HT1080 (cell line): ENCODE data around the gene ZFP36L1. TPM values are rescaled to one million over a fixed set of nuclear protein-coding genes. Genes with fewer than 3 reads are reported as not detected.
A peak's percentile ranks its signal among the peaks of the same experiment; 100 is the strongest.

Source experiments
- DNase-seq: peaks from one replicate; pipeline ENCODE4 v3.0.0-alpha.2; 2015; ENCODE audit warnings: low read depth
- total RNA-seq: library from RNA; depleted of rRNA; stranded (reverse); fragments of >200 nt; shearing (Covaris generic); gene quantifications from 2 replicates; pipeline ENCODE4 v1.2.3, GENCODE V29; 2014

ZFP36L1 gene
- total RNA-seq, 1 experiment from 2014 or later, result 70.7 TPM

DNA sequence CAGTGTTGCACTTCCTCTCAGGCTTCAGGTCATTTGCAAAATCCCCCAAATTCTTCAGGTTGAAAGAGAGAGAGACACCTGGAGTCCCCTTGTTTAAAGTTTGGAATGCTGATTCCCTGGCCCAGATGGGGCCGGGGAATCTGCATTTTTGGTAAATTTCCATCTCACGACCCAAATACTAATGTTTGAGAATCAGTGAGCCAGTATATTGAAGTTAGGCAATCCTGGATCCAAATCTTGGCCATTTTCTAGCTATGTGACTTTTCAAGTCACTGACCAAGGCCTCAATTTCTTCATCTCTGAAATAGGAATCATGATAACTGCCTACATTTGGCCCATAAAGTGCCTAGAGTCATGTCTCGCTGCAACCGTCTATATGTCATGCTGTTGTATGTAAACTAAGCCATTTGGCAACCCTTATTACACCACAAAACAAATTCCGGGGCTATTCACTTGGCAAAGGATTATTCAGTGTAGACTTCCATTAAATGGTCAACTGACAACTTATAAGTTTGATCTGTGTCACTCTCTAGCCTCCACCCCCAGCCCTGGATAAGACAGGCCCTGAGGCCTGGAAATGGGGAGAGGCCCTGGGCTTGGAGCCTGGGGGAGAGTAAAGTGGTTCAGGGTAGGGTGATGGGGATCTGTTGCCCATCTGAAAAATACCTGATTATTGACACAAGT, 3.7 kb upstream of the ZFP36L1 start:
- DNase-seq, result no peak

- peak; percentile 67 for DNase-seq
Measured at GRCh38 chr14:68795597-68796417, 2.9 kb upstream of the ZFP36L1 start.

DNA sequence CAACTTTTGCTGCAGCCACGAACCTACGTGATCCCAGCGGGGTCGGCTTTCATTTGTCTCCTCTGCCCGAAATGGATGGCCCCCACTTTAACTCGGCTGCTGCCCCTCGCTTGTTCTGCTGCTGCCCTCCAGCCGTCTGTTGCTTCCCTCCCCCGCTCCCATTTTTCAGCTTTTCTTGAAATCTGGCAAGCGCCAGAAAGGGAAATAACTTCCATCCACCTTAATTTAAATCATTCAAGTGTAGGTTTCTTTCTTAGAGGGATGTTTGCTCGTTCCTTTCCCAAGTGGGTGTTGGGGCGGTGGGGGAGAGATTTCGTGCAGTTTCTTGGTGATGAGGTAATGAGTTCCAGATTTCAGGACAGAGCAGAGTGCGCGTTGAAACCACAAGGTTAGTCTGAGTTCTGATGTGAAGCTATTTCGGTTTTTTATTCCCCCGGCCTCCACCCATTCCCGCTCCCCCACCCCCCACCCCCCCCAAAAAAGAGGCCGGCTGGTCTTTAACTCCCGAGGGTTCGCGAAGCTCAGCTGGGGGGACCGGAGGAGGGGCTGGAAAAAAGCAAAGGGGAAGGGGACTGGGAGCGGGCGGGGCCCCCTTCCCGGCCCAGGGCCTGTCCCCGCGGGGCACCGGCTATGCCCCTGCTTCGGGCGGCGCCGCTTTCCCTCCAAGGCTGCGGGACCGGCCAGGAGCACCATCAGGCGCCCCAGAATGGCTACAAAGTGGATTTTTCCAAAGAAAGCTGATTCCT, 2.2 kb upstream of the ZFP36L1 start:
- peak; percentile 49 for DNase-seq

GRCh38 chr14:68794130-68794850, 1.4 kb upstream of the ZFP36L1 start:
- DNase-seq, result peak; percentile 67

DNA sequence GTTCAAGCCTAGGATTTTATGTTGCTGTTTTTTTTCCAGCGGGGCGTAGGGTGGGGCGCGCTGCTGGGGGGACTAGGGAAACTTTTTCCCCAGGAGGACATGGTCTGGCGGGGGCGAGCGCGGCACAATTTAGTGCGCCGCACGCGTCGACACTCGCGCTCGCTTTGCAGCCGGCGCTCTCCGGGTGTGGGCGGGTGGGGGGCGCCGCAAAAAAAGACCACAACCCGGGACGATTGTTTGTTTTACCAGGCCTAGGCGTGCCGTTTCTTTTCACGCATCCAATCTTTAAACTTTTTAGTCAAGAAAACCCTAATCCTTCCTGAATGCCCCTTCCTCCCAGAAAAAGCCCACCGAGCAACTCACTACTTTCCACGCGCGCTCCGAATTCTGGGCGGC, 865 bp upstream of the ZFP36L1 start:
- no peak for DNase-seq

DNA sequence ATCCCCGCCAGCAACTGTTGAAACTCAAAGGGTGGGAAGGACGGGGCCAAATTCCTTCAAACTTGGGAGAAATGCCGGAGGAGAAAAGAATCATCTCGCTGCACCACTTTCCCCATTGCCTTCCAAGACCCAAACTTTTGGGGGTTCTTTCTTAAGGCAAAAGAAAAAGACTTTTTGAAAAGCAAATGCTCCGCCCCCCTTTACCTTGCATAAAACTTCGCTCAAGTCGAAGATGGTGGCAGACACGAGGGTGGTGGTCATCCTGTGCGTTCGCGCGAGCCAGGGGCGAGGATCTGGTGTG, 239 bp downstream of the ZFP36L1 start:
- DNase-seq, result no peak

GRCh38 chr14:68791902-68792677, 777 bp downstream of the ZFP36L1 start:
- no peak for DNase-seq

GRCh38 chr14:68791078-68791901, 1.6 kb downstream of the ZFP36L1 start:
- no peak for DNase-seq

DNA sequence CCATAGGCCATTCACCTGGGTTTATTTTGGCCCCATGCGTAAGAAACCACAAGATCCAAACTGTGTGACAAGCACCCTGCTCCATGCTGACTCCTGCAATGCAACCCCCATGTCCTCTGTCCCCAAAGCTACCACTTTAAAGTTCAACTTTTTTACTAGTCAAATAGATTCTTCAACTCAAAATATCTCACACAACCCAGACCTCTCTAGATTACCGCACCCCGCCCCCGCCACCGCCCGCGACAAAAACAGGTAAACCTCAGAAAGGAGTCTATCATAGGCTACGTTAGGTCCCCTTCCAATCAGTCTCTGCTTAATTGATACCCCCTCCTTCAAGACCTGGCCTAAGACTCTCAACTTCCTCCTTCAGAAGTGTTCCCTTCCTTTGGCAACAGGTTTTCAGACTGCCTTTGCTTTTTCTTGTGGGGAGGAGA, 2.2 kb downstream of the ZFP36L1 start:
- DNase-seq, result no peak

GRCh38 chr14:68789821-68790643, 2.8 kb downstream of the ZFP36L1 start:
- peak; percentile 49 for DNase-seq

DNA sequence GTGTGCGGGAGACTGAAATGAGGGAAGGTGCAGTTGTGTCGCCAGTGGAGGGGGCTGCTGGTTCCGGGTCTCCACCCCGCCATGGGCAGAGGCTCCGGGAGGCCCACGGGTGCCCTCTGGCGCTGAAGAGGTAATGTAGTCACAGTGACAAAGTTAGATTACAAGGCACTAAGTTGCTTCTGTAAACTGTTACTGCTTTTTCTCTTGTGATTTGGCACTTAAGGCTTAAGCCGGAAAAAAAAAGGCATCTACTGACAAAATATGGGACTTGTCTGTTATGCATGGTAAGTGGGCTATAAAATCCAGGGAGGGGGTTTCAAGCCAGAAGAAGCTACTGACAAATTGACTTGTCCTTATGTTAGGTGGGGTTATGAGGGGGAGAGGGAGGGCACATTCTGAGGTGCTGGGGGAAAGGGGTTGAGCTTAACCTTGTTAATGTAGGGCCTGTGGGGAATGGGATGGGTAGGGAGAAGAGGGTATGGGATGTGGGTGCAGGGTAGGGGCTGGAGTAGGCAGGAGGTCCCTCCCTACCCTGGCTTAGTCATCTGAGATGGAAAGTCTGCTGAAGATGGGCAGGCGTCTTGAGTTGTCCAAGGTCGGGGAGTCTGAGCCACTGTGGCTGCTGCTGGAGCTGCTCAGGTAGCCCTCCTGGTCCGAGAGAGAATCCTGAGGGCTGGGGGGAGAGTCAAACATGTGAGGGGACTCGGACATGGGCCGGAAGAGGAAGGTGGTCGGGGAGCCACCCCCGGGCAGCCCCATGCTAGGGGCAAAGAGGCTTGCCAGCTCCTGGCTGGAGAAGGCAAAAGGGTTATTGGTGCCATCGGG, 3.7 kb downstream of the ZFP36L1 start:
- DNase-seq, result peak; percentile 79

DNA sequence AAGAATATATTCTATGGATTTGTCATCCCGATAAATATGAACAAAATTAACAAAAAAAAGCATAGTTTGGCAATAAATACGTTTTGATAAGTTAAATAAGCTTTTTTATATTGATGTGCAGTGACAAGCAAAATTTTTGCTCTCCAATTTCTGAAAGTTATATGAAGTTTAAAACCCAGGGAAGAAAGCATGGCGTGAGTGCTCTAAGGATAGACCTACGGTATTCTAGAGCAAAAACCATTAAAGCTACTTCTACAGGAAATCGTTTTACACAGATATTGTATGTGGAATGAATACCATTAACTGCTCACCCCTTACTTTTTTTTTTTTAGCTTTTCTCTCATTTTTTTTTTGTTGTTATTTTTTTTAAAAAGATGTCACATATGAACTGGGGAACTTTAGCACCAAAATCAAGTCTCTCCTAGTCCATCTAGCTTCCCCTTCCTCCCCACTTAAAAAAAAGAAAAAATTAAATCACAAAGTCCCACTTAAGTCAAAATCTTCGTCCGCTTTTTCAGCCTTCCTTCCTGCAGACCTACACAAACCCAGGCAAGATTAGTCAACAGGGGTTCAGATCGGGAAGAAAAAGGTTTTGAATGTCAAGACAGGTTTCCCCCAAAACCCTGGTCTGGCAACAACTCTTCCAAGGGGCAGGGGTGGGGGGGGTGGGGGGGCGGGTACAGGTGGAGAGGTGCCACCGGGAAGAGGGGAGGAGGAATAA, 4.4 kb downstream of the ZFP36L1 start:
- DNase-seq, result peak; percentile 44

DNA sequence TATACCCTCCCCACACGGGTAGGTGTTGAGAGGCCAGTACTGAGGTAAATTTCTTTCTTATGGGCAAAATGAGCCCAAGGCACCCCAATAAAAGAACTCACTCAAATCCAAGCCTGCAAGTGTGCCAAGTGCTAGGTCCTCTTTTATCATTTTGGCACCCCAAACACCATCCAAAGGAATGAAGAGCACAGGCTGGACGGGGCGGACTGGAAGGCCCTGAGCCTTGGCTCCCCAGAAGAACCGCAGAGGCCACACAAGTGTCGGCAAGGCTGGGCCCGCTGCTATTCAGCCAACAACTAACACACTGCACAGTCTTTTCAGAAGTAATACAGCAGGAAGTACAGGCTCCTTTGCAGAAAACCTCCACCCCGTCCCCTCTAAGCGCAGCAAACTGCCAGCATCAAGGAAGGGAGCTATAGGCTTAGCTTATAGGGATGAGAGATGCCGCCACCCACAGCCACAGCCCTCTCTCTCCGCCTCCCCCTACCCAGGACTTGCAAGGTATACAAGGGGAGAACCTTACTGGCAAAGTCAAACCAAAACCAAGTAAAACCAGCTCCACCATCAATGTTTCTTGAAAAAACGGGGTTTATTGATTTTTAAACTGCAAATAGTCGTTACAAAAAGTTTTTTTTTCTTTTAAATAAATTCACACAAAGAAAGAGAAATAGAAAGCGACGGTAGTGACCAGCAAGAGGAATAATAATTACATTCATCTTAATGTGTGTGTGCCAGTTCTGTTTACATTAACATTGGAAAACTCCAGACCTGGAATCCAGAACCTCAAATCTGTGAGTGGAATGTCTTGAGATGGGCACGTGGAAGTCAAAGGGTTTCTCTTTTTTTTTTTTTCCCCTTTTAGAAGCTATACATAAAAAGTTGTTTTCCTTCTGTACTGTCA, 5.5 kb downstream of the ZFP36L1 start:
- peak; percentile 59 for DNase-seq

GRCh38 chr14:68786491-68787091, 6.3 kb downstream of the ZFP36L1 start:
- DNase-seq, result peak; percentile 84

GRCh38 chr14:68785534-68786490, 7.1 kb downstream of the ZFP36L1 start:
- DNase-seq, result peak; percentile 85
